Ishikawa (cell line): ENCODE results near the gene PHC1.

Experiments used
- CEBPB ChIP-seq: IDR thresholded peaks from 2 replicates; pipeline ENCODE4 v1.6.1; 2012
- CREB1 ChIP-seq: IDR thresholded peaks from 2 replicates; pipeline ENCODE4 v1.6.1; 2012; ENCODE audit warnings: low read depth
- RAD21 ChIP-seq: IDR thresholded peaks from 2 replicates; pipeline ENCODE4 v1.6.1; 2012; ENCODE audit warnings: low read depth
- TAF1 ChIP-seq: IDR thresholded peaks from 2 replicates; pipeline ENCODE4 v1.6.1; 2012; ENCODE audit warnings: low read depth, mild to moderate bottlenecking
- TEAD4 ChIP-seq: IDR thresholded peaks from 2 replicates; pipeline ENCODE4 v1.6.1; 2012
- TF ChIP-seq, protein P1 (sequence below): IDR thresholded peaks from 2 replicates; pipeline ENCODE4 v1.6.1; 2012; ENCODE audit warnings: low read depth, mild to moderate bottlenecking

DNA sequence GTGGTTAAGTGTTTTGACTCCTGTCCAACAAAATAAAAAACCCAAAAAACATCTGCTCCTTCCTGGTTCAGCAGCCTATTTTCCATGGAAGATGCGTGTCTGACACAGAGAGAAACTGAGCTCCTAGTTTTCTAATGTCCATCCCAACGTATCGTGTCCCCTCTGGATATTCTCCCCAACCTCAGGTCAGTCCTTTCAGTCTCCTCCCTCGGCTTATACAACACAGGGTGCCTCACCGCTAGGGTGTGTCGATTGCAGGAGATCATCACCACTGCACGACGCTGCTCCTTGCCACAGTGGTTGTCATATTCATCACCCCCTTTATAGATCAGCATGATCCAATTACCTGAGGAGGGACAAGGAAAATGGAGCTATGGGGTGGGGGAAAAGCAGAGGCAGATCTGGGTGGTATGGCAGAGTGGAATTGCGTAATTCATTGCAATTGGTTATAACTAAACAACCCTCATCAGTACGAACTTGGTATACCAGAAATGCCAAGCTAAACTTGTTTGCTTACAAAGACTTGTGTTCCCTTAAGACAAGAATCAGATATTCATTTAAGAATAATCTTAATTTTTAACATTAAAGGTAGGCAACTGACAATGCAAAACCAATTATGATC is 29.4 kb downstream of the PHC1 start:
- TF ChIP-seq RAD21 (no peak), TAF1 (no peak), CREB1 (no peak), TEAD4 (no peak), CEBPB (0 out of 2 replicates have a peak, but pooled peaks have one; percentile 50)
- TF ChIP-seq, protein P1, sequence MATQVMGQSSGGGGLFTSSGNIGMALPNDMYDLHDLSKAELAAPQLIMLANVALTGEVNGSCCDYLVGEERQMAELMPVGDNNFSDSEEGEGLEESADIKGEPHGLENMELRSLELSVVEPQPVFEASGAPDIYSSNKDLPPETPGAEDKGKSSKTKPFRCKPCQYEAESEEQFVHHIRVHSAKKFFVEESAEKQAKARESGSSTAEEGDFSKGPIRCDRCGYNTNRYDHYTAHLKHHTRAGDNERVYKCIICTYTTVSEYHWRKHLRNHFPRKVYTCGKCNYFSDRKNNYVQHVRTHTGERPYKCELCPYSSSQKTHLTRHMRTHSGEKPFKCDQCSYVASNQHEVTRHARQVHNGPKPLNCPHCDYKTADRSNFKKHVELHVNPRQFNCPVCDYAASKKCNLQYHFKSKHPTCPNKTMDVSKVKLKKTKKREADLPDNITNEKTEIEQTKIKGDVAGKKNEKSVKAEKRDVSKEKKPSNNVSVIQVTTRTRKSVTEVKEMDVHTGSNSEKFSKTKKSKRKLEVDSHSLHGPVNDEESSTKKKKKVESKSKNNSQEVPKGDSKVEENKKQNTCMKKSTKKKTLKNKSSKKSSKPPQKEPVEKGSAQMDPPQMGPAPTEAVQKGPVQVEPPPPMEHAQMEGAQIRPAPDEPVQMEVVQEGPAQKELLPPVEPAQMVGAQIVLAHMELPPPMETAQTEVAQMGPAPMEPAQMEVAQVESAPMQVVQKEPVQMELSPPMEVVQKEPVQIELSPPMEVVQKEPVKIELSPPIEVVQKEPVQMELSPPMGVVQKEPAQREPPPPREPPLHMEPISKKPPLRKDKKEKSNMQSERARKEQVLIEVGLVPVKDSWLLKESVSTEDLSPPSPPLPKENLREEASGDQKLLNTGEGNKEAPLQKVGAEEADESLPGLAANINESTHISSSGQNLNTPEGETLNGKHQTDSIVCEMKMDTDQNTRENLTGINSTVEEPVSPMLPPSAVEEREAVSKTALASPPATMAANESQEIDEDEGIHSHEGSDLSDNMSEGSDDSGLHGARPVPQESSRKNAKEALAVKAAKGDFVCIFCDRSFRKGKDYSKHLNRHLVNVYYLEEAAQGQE: no peak
